Fibroblast of lung (primary cell): ENCODE measurements around the gene LATS2.

ENCODE experiments used
- EZH2 ChIP-seq: IDR thresholded peaks from 2 replicates; pipeline ENCODE4 v1.5.1; 2012; ENCODE audit warnings: low read length, control low read depth, mild to moderate bottlenecking; ENCODE audit errors: missing control alignments
- TF ChIP-seq, protein P1 (sequence below), 2 donors: IDR thresholded peaks in 1 of 2; conservative IDR thresholded peaks in 1 of 2; 1 replicate in 1 of 2; 2 replicates in 1 of 2; pipeline ENCODE4 v1.5.1; 2011 to 2012; ENCODE audit warnings: low read length in 2 of 2, control low read depth in 1 of 2, inconsistent platforms in 1 of 2, low read depth in 1 of 2, mild to moderate bottlenecking in 1 of 2

DNA sequence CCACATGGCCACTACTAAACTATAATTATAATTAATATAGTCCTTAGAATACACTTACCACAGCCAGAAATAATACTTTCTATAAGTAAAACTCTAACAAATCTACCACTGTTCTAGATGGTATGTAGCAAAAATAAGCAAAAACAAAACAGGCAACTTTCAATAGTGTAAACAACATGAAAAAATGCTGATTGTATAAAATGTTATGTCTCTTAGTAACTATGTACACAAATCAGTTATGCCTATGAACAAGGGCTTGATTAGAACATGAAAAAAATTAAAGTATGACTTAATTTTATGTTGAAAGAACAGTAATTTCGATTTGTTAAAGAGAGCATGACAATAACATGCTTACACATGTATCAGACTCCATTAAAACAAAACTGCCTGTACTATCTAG, 60.7 kb downstream of the LATS2 start:
- TF ChIP-seq, protein P1, sequence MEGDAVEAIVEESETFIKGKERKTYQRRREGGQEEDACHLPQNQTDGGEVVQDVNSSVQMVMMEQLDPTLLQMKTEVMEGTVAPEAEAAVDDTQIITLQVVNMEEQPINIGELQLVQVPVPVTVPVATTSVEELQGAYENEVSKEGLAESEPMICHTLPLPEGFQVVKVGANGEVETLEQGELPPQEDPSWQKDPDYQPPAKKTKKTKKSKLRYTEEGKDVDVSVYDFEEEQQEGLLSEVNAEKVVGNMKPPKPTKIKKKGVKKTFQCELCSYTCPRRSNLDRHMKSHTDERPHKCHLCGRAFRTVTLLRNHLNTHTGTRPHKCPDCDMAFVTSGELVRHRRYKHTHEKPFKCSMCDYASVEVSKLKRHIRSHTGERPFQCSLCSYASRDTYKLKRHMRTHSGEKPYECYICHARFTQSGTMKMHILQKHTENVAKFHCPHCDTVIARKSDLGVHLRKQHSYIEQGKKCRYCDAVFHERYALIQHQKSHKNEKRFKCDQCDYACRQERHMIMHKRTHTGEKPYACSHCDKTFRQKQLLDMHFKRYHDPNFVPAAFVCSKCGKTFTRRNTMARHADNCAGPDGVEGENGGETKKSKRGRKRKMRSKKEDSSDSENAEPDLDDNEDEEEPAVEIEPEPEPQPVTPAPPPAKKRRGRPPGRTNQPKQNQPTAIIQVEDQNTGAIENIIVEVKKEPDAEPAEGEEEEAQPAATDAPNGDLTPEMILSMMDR (conservative IDR thresholded peaks at IDR 0.05 in 1 of 2, IDR thresholded peaks at IDR 0.05 in 1 of 2; ENCODE audit: low read depth in 1 of 2, low read length in 2 of 2): no peak
- TF ChIP-seq EZH2: no peak
